Gastrocnemius medialis (tissue), 4 donors: ENCODE data around the gene SIGLECL1. TPM values are rescaled to one million over a fixed set of nuclear protein-coding genes. Genes with fewer than 3 reads are reported as not detected.

Source experiments
- ATAC-seq, 2 donors: fragments of 150-250 bp; one replicate each; pipeline ENCODE4 v1.9.1; 2016
- DNase-seq, 2 donors: peaks; one replicate each; pipeline ENCODE4 v3.0.0-alpha.2; 2019
- H3K27ac ChIP-seq, 4 donors: fragments of 200-600 bp; sonication (generic); 1 replicate in 1 of 4; 2 replicates in 3 of 4; pipeline ENCODE4 v1.5.1; 2016 to 2018; ENCODE audit warnings: mild to moderate bottlenecking in 2 of 4, moderate library complexity in 1 of 4
- H3K27me3 ChIP-seq, 3 donors: fragments of 200-600 bp; sonication (generic) in 2 of 3; 1 replicate in 1 of 3; 2 replicates in 2 of 3; pipeline versions ENCODE4 v1.5.1 to v1.6.0; 2016 to 2019; ENCODE audit warnings: mild to moderate bottlenecking in 1 of 3, moderate library complexity in 1 of 3
- H3K36me3 ChIP-seq, 2 donors: fragments of 200-600 bp; sonication (generic) in 1 of 2; one replicate each; pipeline ENCODE4 v1.5.1; 2017 to 2018
- H3K4me1 ChIP-seq, 2 donors: fragments of 200-600 bp; sonication (generic) in 1 of 2; one replicate each; pipeline ENCODE4 v1.5.1; 2016 to 2017; ENCODE audit warnings: mild to moderate bottlenecking in 2 of 2
- H3K4me3 ChIP-seq, 4 donors: fragments of 200-600 bp; sonication (generic) in 3 of 4; 1 replicate in 1 of 4; 2 replicates in 3 of 4; pipeline ENCODE4 v1.5.1; 2016 to 2019; ENCODE audit warnings: mild to moderate bottlenecking in 2 of 4
- H3K9me3 ChIP-seq, 3 donors: fragments of 200-600 bp; sonication (generic) in 2 of 3; 1 replicate in 1 of 3; 2 replicates in 2 of 3; pipeline ENCODE4 v1.5.1; 2016 to 2019
- POLR2A ChIP-seq, 2 donors: fragments of 450-650 bp; IDR thresholded peaks; one replicate each; pipeline ENCODE4 v1.6.1; 2017; ENCODE audit warnings: antibody characterized with exemption in 2 of 2, mild to moderate bottlenecking in 2 of 2, moderate library complexity in 2 of 2
- in situ Hi-C, 4 donors: fragments of 200-750 bp; cut with MboI; loops; one replicate each; pipeline versions ENCODE4 v1.15.0 to v1.8.0; 2017; ENCODE audit warnings: low sequenced_read_pairs in 4 of 4
- intact Hi-C: fragments of 100-400 bp; cut with DNase I; formaldehyde crosslinking; loops from one replicate; pipeline ENCODE4 v1.15.1; 2023; ENCODE audit warnings: low total_unique reads
- total RNA-seq, 4 donors: library from RNA; depleted of rRNA; stranded (reverse); fragments of >200 nt; gene quantifications; one replicate each; pipeline versions ENCODE4 v1.1.0 to v1.2.3, GENCODE V29; 2016
- TF ChIP-seq, protein P1 (sequence below), 5 experiments: fragments of 450-650 bp in 3 of 5; fragments of 200-600 bp in 2 of 5; sonication (generic) in 2 of 5; IDR thresholded peaks in 4 of 5; conservative IDR thresholded peaks in 1 of 5; 1 replicate in 4 of 5; 2 replicates in 1 of 5; pipeline ENCODE4 v1.5.1; 2016 to 2019; ENCODE audit warnings: antibody characterized with exemption in 5 of 5, mild to moderate bottlenecking in 3 of 5, moderate library complexity in 3 of 5

Gene SIGLECL1
- total RNA-seq, 4 donors from 2014 or later, result not detected

DNA sequence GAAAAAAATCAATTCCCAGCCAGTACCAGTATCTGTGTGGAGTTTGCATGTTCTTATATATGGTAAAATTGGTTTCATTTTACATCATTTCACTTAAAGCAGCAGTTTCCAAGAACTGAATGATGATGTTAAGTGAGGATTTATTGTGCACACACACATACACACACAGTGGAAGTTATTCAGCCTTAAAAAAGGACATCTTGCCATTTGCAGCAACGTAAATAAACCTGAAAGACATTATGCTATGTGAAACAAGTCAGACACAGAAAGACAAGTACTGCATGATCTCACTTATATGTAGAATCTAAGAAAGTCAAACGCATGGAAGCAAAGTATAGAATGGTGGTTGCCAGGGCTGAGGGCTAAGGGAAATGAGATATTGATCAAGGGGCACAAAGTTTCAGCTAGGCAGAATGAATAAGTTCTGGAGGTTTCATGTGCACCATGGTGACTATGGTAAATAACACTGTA lies 5.3 kb downstream of the SIGLECL1 start:
- ATAC-seq, result no peak
- intact Hi-C loops, result no loop called here
- DNase-seq, result no peak
- Histone ChIP-seq H3K27me3 (no peaks in the 10 kb centered on the region), H3K36me3 (no peaks in the 10 kb centered on the region), H3K9me3 (no peaks in the 10 kb centered on the region), H3K4me3 (no peak overlapping the region), H3K4me1 (no peaks in the 10 kb centered on the region), H3K27ac (no peak overlapping the region)
- in situ Hi-C loops, result no loop called here
- TF ChIP-seq POLR2A (IDR thresholded peaks at IDR 0.05), result no peak
- TF ChIP-seq, protein P1, sequence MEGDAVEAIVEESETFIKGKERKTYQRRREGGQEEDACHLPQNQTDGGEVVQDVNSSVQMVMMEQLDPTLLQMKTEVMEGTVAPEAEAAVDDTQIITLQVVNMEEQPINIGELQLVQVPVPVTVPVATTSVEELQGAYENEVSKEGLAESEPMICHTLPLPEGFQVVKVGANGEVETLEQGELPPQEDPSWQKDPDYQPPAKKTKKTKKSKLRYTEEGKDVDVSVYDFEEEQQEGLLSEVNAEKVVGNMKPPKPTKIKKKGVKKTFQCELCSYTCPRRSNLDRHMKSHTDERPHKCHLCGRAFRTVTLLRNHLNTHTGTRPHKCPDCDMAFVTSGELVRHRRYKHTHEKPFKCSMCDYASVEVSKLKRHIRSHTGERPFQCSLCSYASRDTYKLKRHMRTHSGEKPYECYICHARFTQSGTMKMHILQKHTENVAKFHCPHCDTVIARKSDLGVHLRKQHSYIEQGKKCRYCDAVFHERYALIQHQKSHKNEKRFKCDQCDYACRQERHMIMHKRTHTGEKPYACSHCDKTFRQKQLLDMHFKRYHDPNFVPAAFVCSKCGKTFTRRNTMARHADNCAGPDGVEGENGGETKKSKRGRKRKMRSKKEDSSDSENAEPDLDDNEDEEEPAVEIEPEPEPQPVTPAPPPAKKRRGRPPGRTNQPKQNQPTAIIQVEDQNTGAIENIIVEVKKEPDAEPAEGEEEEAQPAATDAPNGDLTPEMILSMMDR (IDR thresholded peaks at IDR 0.05 in 4 of 5, conservative IDR thresholded peaks at IDR 0.05 in 1 of 5), result no peak

DNA sequence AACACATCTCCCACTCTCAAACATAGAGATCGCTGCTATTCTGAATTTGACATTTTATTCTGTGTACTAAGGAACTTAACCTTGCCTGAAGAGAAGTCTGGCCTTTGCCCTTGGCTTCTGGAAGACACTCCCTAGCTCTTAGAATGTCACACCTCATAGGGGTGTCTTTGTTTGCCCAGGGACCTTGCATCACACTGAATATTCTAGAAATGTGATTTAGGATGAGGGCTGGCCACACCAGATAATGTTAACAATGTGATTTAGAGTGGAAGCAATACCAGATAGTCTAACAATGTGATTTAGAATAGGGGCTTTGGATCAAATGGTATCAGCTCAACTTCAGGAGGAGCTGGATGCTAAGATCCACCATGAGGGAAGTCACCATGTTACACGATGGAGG lies 6.6 kb downstream of the SIGLECL1 start:
- intact Hi-C loops (no loop called here), in situ Hi-C loops (no loop called here)
- Histone ChIP-seq H3K27me3 (no peaks in the 10 kb centered on the region), H3K27ac (no peak overlapping the region), H3K36me3 (no peaks in the 10 kb centered on the region), H3K4me3 (no peak overlapping the region), H3K4me1 (no peaks in the 10 kb centered on the region), H3K9me3 (no peaks in the 10 kb centered on the region)
- ATAC-seq (no peak), DNase-seq (no peak)
- TF ChIP-seq, protein P1 (IDR thresholded peaks at IDR 0.05 in 4 of 5, conservative IDR thresholded peaks at IDR 0.05 in 1 of 5), result no peak
- no peak for TF ChIP-seq POLR2A (IDR thresholded peaks at IDR 0.05)

DNA sequence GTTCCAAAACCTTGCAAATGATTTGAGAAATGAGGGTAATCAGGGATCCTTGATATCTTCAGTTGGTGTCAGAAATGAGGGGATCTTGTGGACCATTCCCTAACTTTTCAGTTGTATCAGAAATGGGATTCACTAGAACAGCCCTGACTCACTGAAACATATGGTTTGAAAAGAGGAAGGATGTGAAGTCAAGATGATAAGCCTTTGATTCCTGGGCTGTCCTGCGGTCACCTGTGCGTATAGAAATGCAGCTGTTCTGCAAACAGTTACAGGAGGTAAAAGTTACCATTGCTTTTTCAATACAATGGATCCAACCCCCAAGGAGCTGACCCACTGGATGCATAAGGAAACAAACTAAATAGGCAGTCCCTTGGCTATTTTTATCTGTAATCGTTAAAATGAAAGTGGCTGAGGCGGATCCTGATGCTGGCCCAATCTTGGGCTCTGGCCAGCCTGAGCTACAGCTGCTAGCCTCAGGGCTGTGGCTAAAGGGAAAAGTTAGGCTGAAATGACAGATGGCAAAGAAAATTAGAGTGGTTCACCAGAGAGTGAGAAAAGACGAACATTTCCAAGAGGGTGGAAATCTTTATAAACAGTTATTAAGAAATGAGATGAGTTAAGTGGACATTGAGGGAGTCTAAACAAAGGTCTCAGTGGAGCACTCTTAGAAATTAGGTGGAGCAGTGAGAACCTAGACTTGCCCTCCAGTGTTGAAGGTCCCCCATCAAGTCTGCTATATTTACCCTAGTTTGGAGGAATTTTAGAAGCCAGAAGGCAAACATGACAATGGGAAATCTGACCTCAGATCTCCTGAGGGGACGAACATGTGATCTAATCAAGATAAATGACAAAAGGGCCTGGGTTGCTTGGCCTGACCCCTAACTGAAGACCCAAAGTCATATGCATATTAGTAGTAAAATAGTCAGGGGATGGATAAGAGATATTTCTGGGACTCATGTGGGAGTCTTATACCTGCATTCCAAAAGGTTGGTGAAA lies 7.6 kb downstream of the SIGLECL1 start:
- H3K27ac ChIP-seq, result no peak overlapping the region
- no peak overlapping the region for H3K4me3 ChIP-seq
- no peak for ATAC-seq
- H3K36me3 ChIP-seq, result no peaks in the 10 kb centered on the region
- no peaks in the 10 kb centered on the region for H3K9me3 ChIP-seq
- DNase-seq, result no peak
- no peak for TF ChIP-seq POLR2A (IDR thresholded peaks at IDR 0.05)
- TF ChIP-seq, protein P1 (IDR thresholded peaks at IDR 0.05 in 4 of 5, conservative IDR thresholded peaks at IDR 0.05 in 1 of 5), result no peak
- no peaks in the 10 kb centered on the region for H3K27me3 ChIP-seq
- in situ Hi-C loops (no loop called here), intact Hi-C loops (no loop called here)
- no peaks in the 10 kb centered on the region for H3K4me1 ChIP-seq

DNA sequence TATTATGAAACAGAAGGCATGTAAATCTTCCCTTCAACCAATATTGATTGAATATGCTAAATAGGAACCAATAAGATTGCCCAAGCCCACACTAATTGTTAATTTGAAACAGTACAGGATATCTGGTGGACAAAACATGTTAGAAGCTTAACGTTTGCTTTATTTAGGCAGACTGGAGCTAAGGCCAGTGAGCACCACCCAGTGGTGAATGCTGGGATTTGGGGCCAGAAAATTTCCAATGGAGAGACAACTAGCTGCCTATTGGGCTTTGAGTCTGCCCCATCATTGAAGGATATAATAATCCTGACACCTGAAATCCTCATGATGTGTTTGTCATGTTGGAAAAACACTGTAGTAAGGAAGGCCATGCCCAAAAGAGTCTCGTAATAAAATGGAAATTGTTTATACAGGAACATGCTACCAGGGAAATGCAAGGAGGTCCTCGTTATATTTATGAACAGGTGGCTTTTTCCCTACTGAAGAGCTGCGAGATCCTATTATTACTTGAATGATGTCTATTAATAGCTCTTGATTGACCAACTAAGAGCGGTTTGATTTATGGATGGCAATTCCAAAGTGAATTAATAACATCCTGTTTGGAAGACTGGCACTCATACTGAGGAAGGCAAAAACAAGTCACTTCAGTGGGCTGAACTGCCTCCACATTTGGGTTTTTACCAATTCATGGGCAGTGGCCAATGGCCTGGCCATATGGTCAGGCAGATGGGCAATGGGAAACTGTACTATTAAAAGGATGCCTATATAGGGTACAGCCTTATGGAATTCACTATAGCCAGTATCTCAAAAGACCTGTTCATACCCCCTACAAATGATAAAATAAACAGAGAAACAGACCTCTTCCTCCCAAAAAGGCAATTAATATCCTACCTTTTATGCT lies 8.7 kb downstream of the SIGLECL1 start:
- H3K4me3 ChIP-seq, result no peak overlapping the region
- no peaks in the 10 kb centered on the region for H3K9me3 ChIP-seq
- ATAC-seq (no peak), DNase-seq (no peak)
- H3K36me3 ChIP-seq, result no peaks in the 10 kb centered on the region
- TF ChIP-seq POLR2A (IDR thresholded peaks at IDR 0.05), result no peak
- TF ChIP-seq, protein P1 (IDR thresholded peaks at IDR 0.05 in 4 of 5, conservative IDR thresholded peaks at IDR 0.05 in 1 of 5), result no peak
- H3K27me3 ChIP-seq, result no peaks in the 10 kb centered on the region
- no peak overlapping the region for H3K27ac ChIP-seq
- intact Hi-C loops, result no loop called here
- in situ Hi-C loops, result no loop called here
- no peaks in the 10 kb centered on the region for H3K4me1 ChIP-seq
